GM19324 (cell line): ENCODE results near the gene MERTK.
"Not testable (repeated sequence)": the region's sequence is repeated elsewhere in the genome, so short reads cannot be mapped to it uniquely, and the experiment has no call there.

ENCODE experiments used
- ATAC-seq: cut with Tn5 transposase; IDR thresholded peaks from one replicate; pipeline ENCODE4 v1.9.1; 2021; ENCODE audit warnings: mild to moderate bottlenecking, moderate library complexity; ENCODE audit not compliant: unreplicated experiment, low FRiP score

Gene MERTK

DNA sequence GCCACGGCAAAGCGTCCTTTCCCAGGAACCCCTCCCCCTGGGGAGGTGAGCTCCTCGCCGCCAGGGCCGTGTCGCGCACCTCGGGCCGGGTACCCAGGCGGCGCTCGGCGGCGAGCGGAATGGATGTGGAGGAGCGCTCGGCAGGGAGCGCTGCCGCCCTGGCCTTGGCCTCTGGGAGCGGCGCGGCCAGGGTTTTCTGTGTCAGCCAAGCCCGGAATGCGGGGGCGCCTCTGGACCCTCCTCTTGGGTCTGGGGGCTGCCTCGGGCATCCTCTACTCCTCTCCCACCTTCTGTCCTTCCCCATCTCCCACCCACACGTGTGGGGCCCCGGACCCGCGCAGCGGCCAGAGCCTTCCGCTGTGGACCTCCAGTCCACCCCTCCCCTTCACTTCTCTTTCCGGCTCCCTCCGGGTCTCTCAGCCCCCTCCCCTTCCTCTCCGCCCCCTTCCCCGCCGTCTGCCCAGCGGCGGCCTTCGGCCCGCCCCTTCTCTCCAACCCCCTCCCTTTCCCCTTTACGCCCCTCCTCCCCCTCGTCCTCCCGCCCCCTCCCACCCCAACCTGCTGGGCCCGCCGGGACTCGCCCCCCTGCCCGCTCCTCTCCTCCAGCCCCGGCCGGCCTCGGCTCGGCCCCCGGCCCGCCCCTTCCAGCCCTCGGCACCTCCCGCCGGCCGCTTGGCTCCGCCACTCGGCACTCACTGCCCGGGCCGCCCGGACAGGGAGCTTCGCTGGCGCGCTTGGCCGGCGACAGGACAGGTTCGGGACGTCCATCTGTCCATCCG is at the start of gene MERTK:
Gene MERTK (plus strand): TSS at position 684 of the 779 bp plus-strand sequence. CDS start 129 bp downstream, outside the sequence.
- peak; percentile 59 for ATAC-seq

- ATAC-seq, result not testable (repeated sequence)
These were observed 47.8 kb upstream of the MERTK start for GRCh38 chr2:111850646-111851045.

DNA sequence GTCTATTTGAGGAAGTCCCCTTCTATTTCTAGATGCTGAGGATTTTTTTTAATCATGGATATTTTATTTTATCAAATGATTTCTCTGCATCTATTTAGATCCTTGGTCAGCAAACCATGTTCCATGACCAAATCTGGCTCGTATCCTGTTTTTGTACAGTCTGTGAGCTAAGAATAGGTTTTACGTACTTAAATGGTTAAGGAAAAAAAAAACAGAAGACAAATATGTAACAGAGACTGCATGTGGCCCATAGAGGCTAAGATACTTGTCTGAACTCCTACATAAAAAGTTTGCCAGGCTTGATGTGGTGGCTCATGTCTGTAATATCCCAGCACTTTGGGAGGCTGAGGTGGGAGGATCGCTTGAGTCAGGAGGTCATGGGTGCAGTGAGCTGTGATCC is 45.9 kb upstream of the MERTK start:
- ATAC-seq, result not testable (repeated sequence)

DNA sequence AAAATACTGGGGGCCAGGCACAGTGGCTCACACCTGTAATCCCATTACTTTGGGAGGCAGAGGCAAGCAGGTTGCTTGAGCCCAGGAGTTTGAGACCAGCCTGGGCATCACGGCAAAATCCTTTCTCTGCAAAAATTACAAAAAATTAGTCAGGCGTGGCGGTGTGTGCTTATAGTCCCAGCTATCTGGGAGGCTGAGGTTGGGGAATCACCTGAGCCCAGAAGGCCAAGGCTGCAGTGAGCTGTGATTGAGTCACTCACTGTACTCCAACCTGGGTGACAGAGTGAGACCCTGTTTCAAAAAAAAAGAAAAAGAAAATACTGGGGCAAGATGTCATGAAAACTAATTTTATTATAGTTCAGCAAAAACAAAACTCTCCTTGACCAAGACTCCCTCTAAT is 38.4 kb upstream of the MERTK start:
- ATAC-seq, result not testable (repeated sequence)

- ATAC-seq, result not testable (repeated sequence)
These were observed 33.3 kb upstream of the MERTK start for GRCh38 chr2:111865124-111865523.

- not testable (repeated sequence) for ATAC-seq
These were observed 25.6 kb upstream of the MERTK start for GRCh38 chr2:111872806-111873205.

GRCh38 chr2:111883661-111884591 is 14.5 kb upstream of the MERTK start, which contains the start of gene ANAPC1:
TSS of gene ANAPC1 (minus strand) at chr2:111884193. CDS start at chr2:111880825, 3,368 bp downstream.
- ATAC-seq, result peak; percentile 89

DNA sequence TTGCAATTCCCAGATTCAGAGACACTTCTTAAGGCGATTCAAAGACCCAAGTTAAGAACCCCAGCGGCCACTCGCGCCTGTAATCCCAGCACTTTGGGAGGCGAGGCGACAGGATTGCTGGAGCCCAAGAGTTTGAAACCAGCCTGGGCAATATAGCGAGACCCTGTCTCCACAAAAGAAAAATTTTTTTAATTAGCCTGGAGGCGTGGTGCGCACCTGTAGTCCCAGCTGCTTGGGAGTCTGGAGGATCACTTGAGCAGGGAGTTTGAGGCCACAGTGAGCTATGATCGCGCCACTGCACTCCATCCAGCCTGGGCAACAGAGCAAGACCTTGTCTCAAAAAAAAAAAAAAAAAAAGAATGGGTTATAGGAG is 13.8 kb upstream of the MERTK start:
- ATAC-seq, result peak; percentile 10

DNA sequence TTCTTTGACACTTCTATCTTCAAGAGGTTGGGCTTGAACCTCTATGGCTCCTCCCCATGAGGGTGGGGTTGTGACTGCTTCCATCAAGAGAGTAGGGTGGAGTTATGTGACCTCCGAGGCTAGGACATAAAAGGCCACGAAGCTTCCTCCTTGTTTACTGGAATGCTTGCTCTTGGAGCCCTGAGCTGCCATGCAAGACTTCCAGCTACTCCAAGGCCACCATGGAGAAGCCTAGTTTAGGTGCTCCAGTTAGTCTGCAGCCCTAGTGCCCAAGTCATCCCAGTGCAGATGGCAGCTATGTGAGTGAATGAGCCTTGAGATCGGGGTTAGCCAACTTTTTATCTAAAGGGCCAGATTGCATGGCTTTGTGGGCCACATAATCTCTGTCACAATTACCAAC is 2.4 kb upstream of the MERTK start:
- no peak for ATAC-seq

GRCh38 chr2:111896576-111896975 is 1.8 kb upstream of the MERTK start:
- no peak for ATAC-seq

DNA sequence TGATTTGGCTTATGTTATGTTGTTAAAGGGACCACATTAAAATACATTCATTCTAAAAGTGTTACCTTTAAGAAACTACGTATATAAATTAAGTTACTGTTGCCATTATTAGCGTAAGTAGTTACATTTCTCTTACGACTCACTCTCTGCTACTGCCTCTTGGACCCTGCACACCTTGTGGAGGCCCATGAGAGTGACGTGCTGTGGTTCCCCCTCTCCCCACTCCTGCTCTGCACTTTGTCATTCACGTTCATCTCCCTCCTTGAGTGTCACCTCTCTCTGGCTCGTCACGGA is 830 bp upstream of the MERTK start:
- no peak for ATAC-seq

DNA sequence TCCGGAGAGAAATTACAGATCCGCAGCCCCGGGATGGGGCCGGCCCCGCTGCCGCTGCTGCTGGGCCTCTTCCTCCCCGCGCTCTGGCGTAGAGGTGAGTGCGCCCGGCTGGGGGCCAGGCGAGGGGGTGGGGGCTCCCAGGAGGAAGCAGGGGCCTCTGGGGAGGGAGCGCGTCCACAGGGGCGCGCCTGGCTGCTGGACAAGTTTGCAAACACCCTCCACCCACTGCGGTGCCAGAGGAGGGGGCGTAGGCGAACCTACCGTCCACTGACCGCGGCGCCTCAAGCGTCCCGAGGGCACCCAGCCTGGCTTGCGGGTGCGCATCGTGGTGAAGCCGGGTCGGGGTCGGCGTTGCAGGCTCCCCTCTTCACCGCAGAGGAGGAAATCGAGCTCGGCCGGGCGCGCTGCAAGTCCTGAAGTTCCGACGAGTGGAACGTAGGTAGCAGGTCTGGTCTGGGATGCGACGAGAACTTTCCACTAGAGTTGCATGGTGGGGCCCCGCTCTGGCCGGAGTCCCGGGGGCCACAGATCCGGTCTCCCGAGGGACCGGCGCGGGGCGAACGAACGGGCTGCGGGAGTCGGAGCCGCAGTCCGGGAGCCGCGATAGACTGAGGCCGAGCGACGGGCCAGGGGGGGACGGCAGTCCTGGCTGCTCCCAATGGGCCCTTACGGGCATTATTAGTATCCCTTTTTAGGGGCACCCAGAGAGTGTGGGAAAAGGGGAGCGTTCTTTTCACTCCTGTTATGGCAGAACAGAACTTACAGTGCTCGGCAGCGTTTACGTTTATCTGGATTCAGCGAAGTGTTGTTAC is 502 bp downstream of the MERTK start:
- peak; percentile 13 for ATAC-seq

GRCh38 chr2:111900859-111901258 is 2.5 kb downstream of the MERTK start:
- no peak for ATAC-seq

GRCh38 chr2:111903516-111903915 is 5.1 kb downstream of the MERTK start:
- no peak for ATAC-seq

DNA sequence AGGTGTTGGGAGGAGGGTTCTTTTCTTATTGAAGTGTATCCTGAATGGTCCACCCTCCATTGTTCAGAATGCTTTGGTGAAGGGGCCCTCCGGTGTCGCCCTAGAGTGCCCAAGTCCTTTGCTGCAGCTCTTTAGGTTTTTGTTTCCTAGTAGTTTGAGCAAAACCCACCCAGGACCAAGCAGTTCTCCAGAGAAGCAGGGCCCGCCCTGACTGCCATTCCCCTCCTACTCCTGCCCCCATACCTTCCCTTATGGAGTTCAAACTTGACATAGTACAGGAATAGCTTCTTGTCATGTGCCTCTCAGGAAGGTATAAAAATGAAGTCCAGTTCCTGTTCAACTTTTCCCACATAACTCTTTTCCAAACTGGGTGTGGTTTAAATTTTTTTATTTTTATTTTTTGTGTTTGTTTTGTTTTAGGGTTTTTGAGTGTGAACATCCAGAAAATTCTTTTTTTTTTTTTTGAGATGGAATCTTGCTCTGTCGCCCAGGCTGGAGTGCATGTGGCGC is 5.6 kb downstream of the MERTK start:
- ATAC-seq, result no peak

GRCh38 chr2:111904726-111905474 is 6.5 kb downstream of the MERTK start:
- no peak for ATAC-seq

GRCh38 chr2:111905475-111905869 is 7.1 kb downstream of the MERTK start:
- not testable (repeated sequence) for ATAC-seq

DNA sequence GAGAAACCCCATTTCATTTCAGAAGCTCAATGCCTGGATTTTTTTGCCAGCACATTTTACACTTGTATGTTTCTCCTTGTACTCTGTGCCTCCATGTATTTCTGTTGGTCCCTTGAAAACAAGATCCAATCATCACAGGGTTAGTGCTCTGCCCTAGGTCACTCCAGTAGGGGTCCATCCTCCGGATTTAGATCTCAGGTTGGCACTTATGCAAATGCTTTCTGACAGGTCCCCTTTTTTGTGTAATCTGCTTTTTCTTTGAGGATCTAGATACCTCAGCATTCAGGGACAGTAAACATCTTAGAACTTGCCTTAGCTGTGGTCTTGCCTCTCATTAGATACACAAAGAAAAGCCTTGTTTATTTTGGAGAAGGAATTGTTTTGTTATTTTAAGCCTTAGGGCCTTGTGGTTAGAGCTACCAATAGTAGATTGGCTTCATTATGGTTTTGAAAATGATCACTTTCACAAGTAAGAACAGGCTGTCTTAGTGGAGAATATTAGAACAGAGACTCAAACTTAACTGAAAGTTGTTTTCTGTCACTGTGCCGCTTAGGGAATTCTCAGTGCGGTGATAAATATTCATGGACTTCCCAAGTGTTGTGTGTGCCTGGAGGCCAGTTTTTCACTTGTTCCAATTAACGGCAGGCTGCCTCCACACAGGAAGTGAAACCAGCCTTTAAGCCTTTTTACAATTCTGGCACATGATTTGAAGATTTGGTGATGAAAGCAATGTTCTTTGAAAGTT is 7.8 kb downstream of the MERTK start:
- ATAC-seq, result peak; percentile 59

DNA sequence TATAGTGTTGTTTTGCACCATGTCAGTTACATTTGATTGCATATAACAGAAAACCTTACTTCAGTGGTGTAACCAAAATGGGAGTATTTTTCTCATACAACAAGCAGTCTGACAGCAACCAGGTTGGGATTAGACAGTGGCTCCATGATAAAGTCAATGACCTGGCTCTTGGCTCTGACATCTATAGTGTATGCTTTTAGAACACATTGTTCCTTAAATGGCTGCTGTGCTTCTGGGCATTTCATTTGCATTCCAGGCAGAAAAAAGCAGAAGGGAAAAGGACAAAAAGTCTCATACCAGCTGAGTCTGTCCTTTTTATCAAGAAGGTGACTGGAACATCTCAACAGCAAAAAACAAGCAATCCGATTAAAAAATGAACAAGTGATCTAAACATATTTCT is 10.2 kb downstream of the MERTK start:
- no peak for ATAC-seq
